ENCODE data around the gene PDZRN4.
A peak's percentile ranks its signal among the peaks of the same experiment; 100 is the strongest.

PDZRN4 gene

GRCh38 chr12:41496009-41496408, 307.9 kb downstream of the PDZRN4 start:
- no peaks in the 10 kb centered on the region for H3K27me3 Mint-ChIP-seq
- DNase-seq: no peak
- H3K9me3 Mint-ChIP-seq: no peaks in the 10 kb centered on the region
- H3K27ac Mint-ChIP-seq: no peak overlapping the region
- H3K4me1 Mint-ChIP-seq (ENCODE audit: low read depth): no peaks in the 10 kb centered on the region
- no peaks in the 10 kb centered on the region for H3K36me3 Mint-ChIP-seq (ENCODE audit: low read depth)
- no peak overlapping the region for H3K4me3 Mint-ChIP-seq

GRCh38 chr12:41497409-41497808, 309.3 kb downstream of the PDZRN4 start:
- Mint-ChIP-seq H3K27me3 (no peaks in the 10 kb centered on the region), H3K27ac (no peak overlapping the region), H3K4me1 (ENCODE audit: low read depth) (no peaks in the 10 kb centered on the region), H3K36me3 (ENCODE audit: low read depth) (no peaks in the 10 kb centered on the region), H3K9me3 (no peaks in the 10 kb centered on the region), H3K4me3 (no peak overlapping the region)
- no peak for DNase-seq

GRCh38 chr12:41504976-41505375, 316.9 kb downstream of the PDZRN4 start:
- H3K27me3 Mint-ChIP-seq: peaks cover 6% of the 10 kb centered on the region
- no peak overlapping the region for H3K27ac Mint-ChIP-seq

GRCh38 chr12:41507286-41507685, 319.2 kb downstream of the PDZRN4 start:
- Mint-ChIP-seq H3K4me3 (no peak overlapping the region), H3K9me3 (no peaks in the 10 kb centered on the region), H3K4me1 (ENCODE audit: low read depth) (no peaks in the 10 kb centered on the region), H3K36me3 (ENCODE audit: low read depth) (no peaks in the 10 kb centered on the region), H3K27me3 (peaks cover 7% of the 10 kb centered on the region), H3K27ac (no peak overlapping the region)
- no peak for DNase-seq

More at GRCh38 chr12:41504976-41505375, 316.9 kb downstream of the PDZRN4 start:
- H3K9me3 Mint-ChIP-seq: no peaks in the 10 kb centered on the region
- H3K4me1 Mint-ChIP-seq (ENCODE audit: low read depth): no peaks in the 10 kb centered on the region
- H3K4me3 Mint-ChIP-seq: no peak overlapping the region
- DNase-seq: no peak
- no peaks in the 10 kb centered on the region for H3K36me3 Mint-ChIP-seq (ENCODE audit: low read depth)

GRCh38 chr12:41509271-41510055, 321.3 kb downstream of the PDZRN4 start:
- Mint-ChIP-seq H3K4me1 (ENCODE audit: low read depth) (no peaks in the 10 kb centered on the region), H3K27ac (no peak overlapping the region), H3K27me3 (peaks cover 8% of the 10 kb centered on the region), H3K36me3 (ENCODE audit: low read depth) (no peaks in the 10 kb centered on the region), H3K4me3 (no peak overlapping the region), H3K9me3 (no peaks in the 10 kb centered on the region)
- DNase-seq: no peak

GRCh38 chr12:41510470-41510869, 322.4 kb downstream of the PDZRN4 start:
- Mint-ChIP-seq H3K27ac (no peak overlapping the region), H3K4me1 (ENCODE audit: low read depth) (no peaks in the 10 kb centered on the region), H3K9me3 (no peaks in the 10 kb centered on the region), H3K36me3 (ENCODE audit: low read depth) (no peaks in the 10 kb centered on the region), H3K27me3 (peaks cover 8% of the 10 kb centered on the region), H3K4me3 (no peak overlapping the region)
- DNase-seq: no peak

GRCh38 chr12:41511247-41511646, 323.1 kb downstream of the PDZRN4 start:
- no peak overlapping the region for H3K27ac Mint-ChIP-seq
- H3K4me1 Mint-ChIP-seq (ENCODE audit: low read depth): no peaks in the 10 kb centered on the region
- DNase-seq: no peak

GRCh38 chr12:41512497-41512896, 324.4 kb downstream of the PDZRN4 start:
- H3K36me3 Mint-ChIP-seq (ENCODE audit: low read depth): no peaks in the 10 kb centered on the region
- no peaks in the 10 kb centered on the region for H3K4me1 Mint-ChIP-seq (ENCODE audit: low read depth)
- no peak overlapping the region for H3K4me3 Mint-ChIP-seq
- H3K27ac Mint-ChIP-seq: no peak overlapping the region
- no peak for DNase-seq
- H3K9me3 Mint-ChIP-seq: no peaks in the 10 kb centered on the region
- peaks cover 2% of the 10 kb centered on the region for H3K27me3 Mint-ChIP-seq

More at GRCh38 chr12:41511247-41511646, 323.1 kb downstream of the PDZRN4 start:
- Mint-ChIP-seq H3K27me3 (peaks cover 8% of the 10 kb centered on the region), H3K36me3 (ENCODE audit: low read depth) (no peaks in the 10 kb centered on the region), H3K4me3 (no peak overlapping the region), H3K9me3 (no peaks in the 10 kb centered on the region)

- Mint-ChIP-seq H3K27ac (no peak overlapping the region), H3K27me3 (peaks cover 2% of the 10 kb centered on the region), H3K36me3 (ENCODE audit: low read depth) (no peaks in the 10 kb centered on the region), H3K9me3 (no peaks in the 10 kb centered on the region), H3K4me1 (ENCODE audit: low read depth) (no peaks in the 10 kb centered on the region), H3K4me3 (no peak overlapping the region)
- DNase-seq: no peak
Measured at GRCh38 chr12:41514021-41514777, 326.1 kb downstream of the PDZRN4 start.

- DNase-seq: no peak
- Mint-ChIP-seq H3K27ac (no peak overlapping the region), H3K27me3 (peaks cover 2% of the 10 kb centered on the region), H3K9me3 (no peaks in the 10 kb centered on the region), H3K4me3 (no peak overlapping the region), H3K36me3 (ENCODE audit: low read depth) (no peaks in the 10 kb centered on the region), H3K4me1 (ENCODE audit: low read depth) (no peaks in the 10 kb centered on the region)
Measured at GRCh38 chr12:41514907-41515306, 326.8 kb downstream of the PDZRN4 start.

- Mint-ChIP-seq H3K27me3 (peaks cover 2% of the 10 kb centered on the region), H3K4me3 (no peak overlapping the region), H3K27ac (no peak overlapping the region), H3K9me3 (no peaks in the 10 kb centered on the region), H3K4me1 (ENCODE audit: low read depth) (no peaks in the 10 kb centered on the region), H3K36me3 (ENCODE audit: low read depth) (no peaks in the 10 kb centered on the region)
- DNase-seq: no peak
Measured at GRCh38 chr12:41515953-41516352, 327.8 kb downstream of the PDZRN4 start.

GRCh38 chr12:41520869-41521268, 332.7 kb downstream of the PDZRN4 start:
- no peak overlapping the region for H3K4me3 Mint-ChIP-seq
- H3K36me3 Mint-ChIP-seq (ENCODE audit: low read depth): no peaks in the 10 kb centered on the region
- H3K4me1 Mint-ChIP-seq (ENCODE audit: low read depth): peaks cover 23% of the 10 kb centered on the region
- H3K27ac Mint-ChIP-seq: no peak overlapping the region
- H3K9me3 Mint-ChIP-seq: no peaks in the 10 kb centered on the region
- no peak for DNase-seq
- H3K27me3 Mint-ChIP-seq: no peaks in the 10 kb centered on the region

GRCh38 chr12:41521872-41522379, 333.8 kb downstream of the PDZRN4 start:
- Mint-ChIP-seq H3K27me3 (no peaks in the 10 kb centered on the region), H3K4me3 (peak overlapping the region; percentile 30), H3K9me3 (no peaks in the 10 kb centered on the region), H3K4me1 (ENCODE audit: low read depth) (peaks cover 23% of the 10 kb centered on the region), H3K36me3 (ENCODE audit: low read depth) (no peaks in the 10 kb centered on the region), H3K27ac (peak overlapping the region; percentile 35)
- no peak for DNase-seq

- no peak overlapping the region for H3K4me3 Mint-ChIP-seq
- no peaks in the 10 kb centered on the region for H3K27me3 Mint-ChIP-seq
- peaks cover 15% of the 10 kb centered on the region for H3K4me1 Mint-ChIP-seq (ENCODE audit: low read depth)
- H3K36me3 Mint-ChIP-seq (ENCODE audit: low read depth): no peaks in the 10 kb centered on the region
- no peak overlapping the region for H3K27ac Mint-ChIP-seq
- DNase-seq: no peak
- H3K9me3 Mint-ChIP-seq: no peaks in the 10 kb centered on the region
Measured at GRCh38 chr12:41527062-41527461, 338.9 kb downstream of the PDZRN4 start.

GRCh38 chr12:41527534-41528116, 339.5 kb downstream of the PDZRN4 start:
- Mint-ChIP-seq H3K36me3 (ENCODE audit: low read depth) (no peaks in the 10 kb centered on the region), H3K4me3 (no peak overlapping the region), H3K27me3 (no peaks in the 10 kb centered on the region), H3K27ac (no peak overlapping the region), H3K9me3 (no peaks in the 10 kb centered on the region), H3K4me1 (ENCODE audit: low read depth) (peaks cover 10% of the 10 kb centered on the region)
- no peak for DNase-seq

All from activated T-cell treated with anti-CD3 and anti-CD28 coated beads, Interleukin-2, amount 50 U/mL, for 24 hours (primary cell).